ENCODE data around the gene CEP85L.

DNA sequence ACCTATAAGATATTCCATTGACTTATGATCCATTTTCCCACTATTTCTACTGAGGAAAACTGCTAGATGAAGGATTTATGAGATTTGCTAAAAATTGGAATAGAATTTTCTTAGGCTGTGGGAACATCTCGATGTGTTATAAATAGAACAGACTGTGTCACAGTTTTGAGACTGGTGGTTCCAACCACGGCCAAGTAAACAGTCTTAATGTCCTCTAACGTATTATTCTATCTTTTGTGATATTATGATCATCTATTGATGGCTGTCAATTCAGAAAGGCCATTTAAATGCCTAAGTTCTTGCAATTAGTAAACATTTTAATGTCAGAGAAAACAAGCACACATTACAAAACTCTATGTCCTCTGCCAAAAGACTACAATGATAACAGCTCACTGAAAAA, 174.8 kb downstream of the CEP85L start:
- TF ChIP-seq, protein P1, sequence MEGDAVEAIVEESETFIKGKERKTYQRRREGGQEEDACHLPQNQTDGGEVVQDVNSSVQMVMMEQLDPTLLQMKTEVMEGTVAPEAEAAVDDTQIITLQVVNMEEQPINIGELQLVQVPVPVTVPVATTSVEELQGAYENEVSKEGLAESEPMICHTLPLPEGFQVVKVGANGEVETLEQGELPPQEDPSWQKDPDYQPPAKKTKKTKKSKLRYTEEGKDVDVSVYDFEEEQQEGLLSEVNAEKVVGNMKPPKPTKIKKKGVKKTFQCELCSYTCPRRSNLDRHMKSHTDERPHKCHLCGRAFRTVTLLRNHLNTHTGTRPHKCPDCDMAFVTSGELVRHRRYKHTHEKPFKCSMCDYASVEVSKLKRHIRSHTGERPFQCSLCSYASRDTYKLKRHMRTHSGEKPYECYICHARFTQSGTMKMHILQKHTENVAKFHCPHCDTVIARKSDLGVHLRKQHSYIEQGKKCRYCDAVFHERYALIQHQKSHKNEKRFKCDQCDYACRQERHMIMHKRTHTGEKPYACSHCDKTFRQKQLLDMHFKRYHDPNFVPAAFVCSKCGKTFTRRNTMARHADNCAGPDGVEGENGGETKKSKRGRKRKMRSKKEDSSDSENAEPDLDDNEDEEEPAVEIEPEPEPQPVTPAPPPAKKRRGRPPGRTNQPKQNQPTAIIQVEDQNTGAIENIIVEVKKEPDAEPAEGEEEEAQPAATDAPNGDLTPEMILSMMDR (IDR thresholded peaks at IDR 0.05; ENCODE audit: borderline replicate concordance, extremely low read depth, low read length, poor library complexity, severe bottlenecking): no peak
- TF ChIP-seq EZH2 (IDR thresholded peaks at IDR 0.05; ENCODE audit: borderline replicate concordance, low read depth, low read length, severe bottlenecking): no peak
